HL-60 (cell line): ENCODE measurements around the gene CCND1.

Experiments
- DNase-seq, 2 experiments: peaks; one replicate each; pipeline ENCODE4 v3.0.0-alpha.2; 2010 to 2020; ENCODE audit warnings: low read depth in 1 of 2, low spot score in 1 of 2
- H3K27ac ChIP-seq: fragments of 250-450 bp; sonication (Bioruptor Pico); replicated peaks from 2 replicates; pipeline ENCODE4 v1.5.1; 2020; ENCODE audit warnings: mild to moderate bottlenecking, moderate library complexity
- H3K27me3 ChIP-seq: fragments of 250-450 bp; sonication (Bioruptor Pico); 2 replicates; pipeline ENCODE4 v1.5.1; 2021; ENCODE audit warnings: mild to moderate bottlenecking, moderate library complexity; ENCODE audit not compliant: insufficient read depth, poor library complexity, severe bottlenecking
- H3K4me3 ChIP-seq: replicated peaks from 2 replicates; pipeline ENCODE4 v1.5.1; 2011; ENCODE audit warnings: mild to moderate bottlenecking, control low read depth, low read length; ENCODE audit not compliant: insufficient read depth
- CTCF ChIP-seq: IDR thresholded peaks from one replicate; pipeline ENCODE4 v1.5.1; 2011; ENCODE audit warnings: low read length, control low read depth, inconsistent platforms; ENCODE audit not compliant: insufficient read depth
- GABPA ChIP-seq: IDR thresholded peaks from 2 replicates; pipeline ENCODE4 v1.6.1; 2012; ENCODE audit warnings: low read depth
- POLR2AphosphoS5 ChIP-seq: IDR thresholded peaks from 2 replicates; pipeline ENCODE4 v1.6.1; 2012; ENCODE audit warnings: low read depth
- REST ChIP-seq: IDR thresholded peaks from 2 replicates; pipeline ENCODE4 v1.6.1; 2012; ENCODE audit warnings: low read depth; ENCODE audit not compliant: insufficient replicate concordance
- SPI1 ChIP-seq: IDR thresholded peaks from 2 replicates; pipeline ENCODE4 v1.6.1; 2012; ENCODE audit warnings: low read depth, mild to moderate bottlenecking, borderline replicate concordance

The CCND1 gene

GRCh38 chr11:69664103-69664775, 23.3 kb downstream of the CCND1 start:
- no peaks in the 10 kb centered on the region for H3K27me3 ChIP-seq
- no peak overlapping the region for H3K27ac ChIP-seq
- no peak overlapping the region for H3K4me3 ChIP-seq
- TF ChIP-seq SPI1, result no peak
- TF ChIP-seq CTCF, result no peak
- TF ChIP-seq REST, result no peak
- TF ChIP-seq GABPA, result no peak
- no peak for TF ChIP-seq POLR2AphosphoS5
- DNase-seq, result no peak

- no peak for DNase-seq
- Histone ChIP-seq H3K27me3 (no peaks in the 10 kb centered on the region), H3K4me3 (no peak overlapping the region), H3K27ac (no peak overlapping the region)
- no peak for TF ChIP-seq SPI1
- TF ChIP-seq GABPA, result no peak
- no peak for TF ChIP-seq POLR2AphosphoS5
- TF ChIP-seq CTCF, result no peak
- no peak for TF ChIP-seq REST
Observed at GRCh38 chr11:69664901-69665300, 23.9 kb downstream of the CCND1 start.

DNA sequence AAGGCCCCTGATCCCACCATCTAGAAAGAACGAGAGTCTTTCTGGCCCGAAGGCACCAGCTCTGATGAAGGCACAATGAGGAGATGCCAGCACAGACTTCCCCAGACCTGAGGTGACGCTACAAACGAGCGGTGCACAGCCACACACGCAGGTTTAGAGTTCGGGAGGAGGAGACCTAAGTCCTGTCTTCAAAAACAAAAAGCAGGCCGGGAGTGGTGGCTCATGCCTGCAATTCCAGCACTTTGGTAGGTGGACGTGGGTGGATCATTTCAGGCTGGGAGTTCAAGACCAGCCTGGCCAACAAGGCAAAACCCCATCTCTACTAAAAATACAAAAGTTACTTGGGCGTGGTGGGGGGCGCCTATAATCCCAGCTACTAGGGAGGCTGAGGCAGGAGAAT, 24.7 kb downstream of the CCND1 start:
- Histone ChIP-seq H3K27ac (no peak overlapping the region), H3K4me3 (no peak overlapping the region), H3K27me3 (no peaks in the 10 kb centered on the region)
- DNase-seq, result no peak
- TF ChIP-seq POLR2AphosphoS5 (no peak), GABPA (no peak), CTCF (no peak), SPI1 (no peak), REST (no peak)
